MCF 10A (cell line): ENCODE data around the gene ZBTB7C. TPM values are rescaled to one million over a fixed set of nuclear protein-coding genes. Genes with fewer than 3 reads are reported as not detected.

ENCODE experiments used
- BruUV-seq: library from RNA; stranded (reverse); fragments of 400-500 nt; replicated peaks from 2 replicates; lab custom pipeline; 2021; lab: Mats Ljungman, UMichigan
- CTCF ChIA-PET: fragments of 300-600 bp; sonication (Branson Sonifier 250); formaldehyde crosslinking; extraction: SDS; loops from one replicate; lab custom pipeline; 2021; ENCODE audit warnings: antibody characterized with exemption, inconsistent platforms; lab: Yijun Ruan, JAX
- POLR2A ChIA-PET: fragments of 300-600, 350-650 bp; sonication (Branson Sonifier 250); formaldehyde crosslinking; extraction: SDS; loops from one replicate; lab custom pipeline; 2020; ENCODE audit warnings: antibody characterized with exemption, inconsistent platforms; lab: Yijun Ruan, JAX
- DNase-seq: peaks from one replicate; pipeline ENCODE4 v3.0.0-alpha.2; 2018; ENCODE audit not compliant: unreplicated experiment
- H3K27ac Mint-ChIP-seq: one replicate; pipeline ENCODE4 v1.8.0; 2022; ENCODE audit warnings: mild to moderate bottlenecking, low read depth, mixed read lengths; ENCODE audit not compliant: unreplicated experiment
- H3K27me3 Mint-ChIP-seq: one replicate; pipeline ENCODE4 v1.8.0; 2022; ENCODE audit warnings: mixed read lengths; ENCODE audit not compliant: insufficient read depth, unreplicated experiment
- H3K36me3 Mint-ChIP-seq: one replicate; pipeline ENCODE4 v1.8.0; 2022; ENCODE audit warnings: mild to moderate bottlenecking, moderate library complexity, mixed read lengths; ENCODE audit not compliant: insufficient read depth, unreplicated experiment
- H3K4me1 Mint-ChIP-seq: one replicate; pipeline ENCODE4 v1.8.0; 2022; ENCODE audit warnings: mixed read lengths; ENCODE audit not compliant: insufficient read depth, unreplicated experiment
- H3K4me3 Mint-ChIP-seq: one replicate; pipeline ENCODE4 v1.8.0; 2022; ENCODE audit warnings: mild to moderate bottlenecking, moderate library complexity, mixed read lengths; ENCODE audit not compliant: unreplicated experiment
- H3K9me3 Mint-ChIP-seq: one replicate; pipeline ENCODE4 v1.8.0; 2022; ENCODE audit warnings: mixed read lengths; ENCODE audit not compliant: unreplicated experiment
- CTCF ChIP-seq: fragments of 200-600 bp; IDR thresholded peaks from one replicate; pipeline ENCODE4 v1.8.0; 2022; ENCODE audit warnings: antibody characterized with exemption, mild to moderate bottlenecking; ENCODE audit not compliant: unreplicated experiment
- intact Hi-C: fragments of 100-400 bp; cut with micrococcal nuclease; formaldehyde crosslinking; loops from 2 replicates; pipeline ENCODE4 v1.14.1; 2022
- total RNA-seq: library from RNA; stranded (reverse); gene quantifications from 2 replicates; pipeline ENCODE4 v1.2.3, GENCODE V29; 2022

ZBTB7C gene
- total RNA-seq, 1 experiment from 2014 or later = 0.42 TPM

- ChIA-PET POLR2A (interaction anchor here (1.0 kb wide), 1 partner anchor 21 kb away, joined by 3 read pairs; no protein-coding TSS in a partner anchor), CTCF (interaction anchor here (1.2 to 1.6 kb wide), 3 partner anchors 10 to 128 kb away, joined by 4 to 6 read pairs (median 5); no protein-coding TSS in a partner anchor)
- intact Hi-C loops = no loop called here
- no peak for TF ChIP-seq CTCF
- no TSS peak for BruUV-seq
- Mint-ChIP-seq H3K9me3 (no peaks in the 10 kb centered on the region), H3K4me1 (peaks cover 6% of the 10 kb centered on the region), H3K4me3 (peak overlapping the region; percentile 76), H3K36me3 (peaks cover 6% of the 10 kb centered on the region), H3K27ac (peak overlapping the region; percentile 93), H3K27me3 (no peaks in the 10 kb centered on the region)
- DNase-seq = peak; percentile 93
Observed at GRCh38 chr18:48161191-48161910, 247.8 kb downstream of the ZBTB7C start.

- TF ChIP-seq CTCF = no peak
- Mint-ChIP-seq H3K4me3 (peak overlapping the region; percentile 76), H3K36me3 (peaks cover 6% of the 10 kb centered on the region), H3K27me3 (no peaks in the 10 kb centered on the region), H3K9me3 (no peaks in the 10 kb centered on the region), H3K4me1 (peaks cover 13% of the 10 kb centered on the region), H3K27ac (peak overlapping the region; percentile 93)
- ChIA-PET CTCF (interaction anchor here (0.5 to 0.7 kb wide), 4 partner anchors 27 to 1288 kb away, joined by 3 to 4 read pairs (median 3); no protein-coding TSS in a partner anchor), POLR2A (interaction anchor here (0.6 kb wide), 1 partner anchor 951 kb away, joined by 3 read pairs; no protein-coding TSS in a partner anchor)
- intact Hi-C loops = no loop called here
- TSS peak; percentile 49 for BruUV-seq
- no peak for DNase-seq
Observed at GRCh38 chr18:48160622-48161021, 248.6 kb downstream of the ZBTB7C start.

DNA sequence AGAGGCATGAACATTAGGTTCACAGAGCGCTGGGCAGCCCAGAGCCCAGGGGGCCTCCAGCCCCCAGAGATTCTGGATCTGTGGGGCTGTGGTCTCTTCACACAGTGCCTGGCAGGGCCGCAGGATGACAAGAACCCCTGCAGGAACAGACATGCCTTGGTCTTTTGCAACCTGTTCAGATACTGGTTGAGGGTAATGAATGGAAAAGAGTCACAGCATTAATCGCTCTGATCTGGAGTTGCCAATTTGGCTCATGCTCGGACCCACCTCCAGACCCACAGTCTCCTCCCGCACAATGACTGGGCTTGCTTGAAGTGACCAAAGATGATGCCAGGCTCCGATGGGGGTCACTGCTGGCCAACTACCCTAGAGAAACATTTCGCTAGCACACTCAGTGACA, 249.4 kb downstream of the ZBTB7C start:
- Mint-ChIP-seq H3K4me3 (no peak overlapping the region), H3K36me3 (peaks cover 6% of the 10 kb centered on the region), H3K27ac (no peak overlapping the region), H3K27me3 (no peaks in the 10 kb centered on the region), H3K9me3 (no peaks in the 10 kb centered on the region), H3K4me1 (peaks cover 19% of the 10 kb centered on the region)
- CTCF ChIA-PET = interaction anchor here (0.7 kb wide), 1 partner anchor 129 kb away, joined by 3 read pairs; no protein-coding TSS in a partner anchor
- POLR2A ChIA-PET = interaction anchor here (0.6 kb wide), 1 partner anchor 950 kb away, joined by 3 read pairs; no protein-coding TSS in a partner anchor
- DNase-seq = peak; percentile 50
- BruUV-seq = no TSS peak
- intact Hi-C loops = loop anchor here (10.0 kb wide), 1 partner anchor 125 kb away; no protein-coding TSS in a partner anchor
- no peak for TF ChIP-seq CTCF

DNA sequence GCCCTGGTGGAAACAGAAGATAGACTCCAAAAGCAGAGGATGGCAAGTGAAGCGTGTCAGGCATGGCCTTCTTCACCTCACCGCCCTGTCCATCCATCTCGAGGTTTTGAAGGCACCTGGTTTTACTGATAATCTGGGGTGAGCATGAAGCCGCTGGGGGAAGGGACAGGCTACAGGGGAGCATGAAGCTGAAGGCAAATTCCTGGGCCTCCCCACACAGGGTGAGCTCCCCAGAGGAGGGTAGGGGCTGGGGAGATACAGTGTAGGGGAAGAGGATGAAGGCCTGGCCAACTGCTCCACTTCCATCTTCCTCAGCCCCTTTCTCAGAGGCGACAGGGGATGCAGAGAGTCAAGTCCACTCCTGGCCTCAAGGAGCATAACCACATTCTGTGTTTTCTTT, 250.5 kb downstream of the ZBTB7C start:
- BruUV-seq = no TSS peak
- Mint-ChIP-seq H3K36me3 (peaks cover 6% of the 10 kb centered on the region), H3K4me1 (peaks cover 28% of the 10 kb centered on the region), H3K27me3 (no peaks in the 10 kb centered on the region), H3K4me3 (no peak overlapping the region), H3K27ac (no peak overlapping the region), H3K9me3 (no peaks in the 10 kb centered on the region)
- ChIA-PET POLR2A (no interaction called here), CTCF (no interaction called here)
- TF ChIP-seq CTCF = no peak
- no peak for DNase-seq
- intact Hi-C loops = loop anchor here (10.0 kb wide), 1 partner anchor 124 kb away; no protein-coding TSS in a partner anchor
